Measurements from ENCODE around the gene PDE4D. TPM values are rescaled to one million over a fixed set of nuclear protein-coding genes. Genes with fewer than 3 reads are reported as not detected.

The PDE4D gene
- total RNA-seq, 1 experiment from 2014 or later: 2.1 TPM

DNA sequence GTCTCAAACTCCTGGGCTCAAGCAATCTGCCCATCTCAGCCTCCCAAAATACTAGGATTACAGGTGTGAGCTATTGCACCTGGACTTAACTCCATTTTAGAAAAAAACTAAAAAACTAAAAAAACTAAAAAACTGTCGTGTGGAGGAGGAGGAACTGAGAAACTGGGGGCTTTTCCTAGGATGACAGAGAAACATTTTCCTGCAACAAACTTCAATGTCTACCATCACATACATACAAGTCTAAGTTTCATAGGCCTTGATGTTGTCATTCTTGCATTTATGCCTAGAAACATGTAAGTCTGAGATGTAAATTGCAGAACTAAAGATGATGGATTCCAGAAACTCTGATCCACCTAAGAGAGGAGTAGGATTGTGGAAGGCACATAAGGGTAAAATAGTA, 753.8 kb downstream of the PDE4D start:
- no peak overlapping the region for H2BK15ac ChIP-seq (ENCODE audit: low read depth, low read length)
- H3K9me3 ChIP-seq (ENCODE audit: control insufficient read depth, low read depth, low read length): no peaks in the 10 kb centered on the region
- no peak overlapping the region for H4K8ac ChIP-seq (replicated peaks; ENCODE audit: insufficient read length, low read depth, low read length)
- H3K9me3 Mint-ChIP-seq: no peaks in the 10 kb centered on the region
- H3K56ac ChIP-seq (ENCODE audit: insufficient read length, low read depth, low read length): no peak overlapping the region
- H2BK12ac ChIP-seq (ENCODE audit: insufficient read length, low read depth, low read length): no peak overlapping the region
- DNase-seq: no peak
- no peak overlapping the region for H2AK5ac ChIP-seq (ENCODE audit: insufficient read length, low read length)
- no peak overlapping the region for H3T11ph ChIP-seq (ENCODE audit: low read length)
- H3K4me3 Mint-ChIP-seq: no peak overlapping the region
- no peaks in the 10 kb centered on the region for H3K4me1 ChIP-seq (ENCODE audit: insufficient read depth, low read length)
- no peaks in the 10 kb centered on the region for H3K23me2 ChIP-seq (ENCODE audit: insufficient read length, low read depth, low read length, poor library complexity, severe bottlenecking)
- no peaks in the 10 kb centered on the region for H3K4me1 Mint-ChIP-seq
- no peaks in the 10 kb centered on the region for H3K27me3 ChIP-seq (ENCODE audit: insufficient read depth, low read length)
- no peaks in the 10 kb centered on the region for H3K27me3 Mint-ChIP-seq (ENCODE audit: low read depth)
- H3K27ac ChIP-seq (ENCODE audit: insufficient read length, low read depth, low read length): no peak overlapping the region
- no CpG with 5 or more reads among the region's 1 CpG for WGBS (ENCODE audit: extremely low coverage, insufficient read length, low lambda C conversion rate)
- no peaks in the 10 kb centered on the region for H3K79me1 ChIP-seq (ENCODE audit: insufficient read depth, low read depth, low read length, poor library complexity, severe bottlenecking)
- H3K14ac ChIP-seq (ENCODE audit: insufficient read depth, low read length): no peak overlapping the region
- no peak overlapping the region for H3K23ac ChIP-seq (ENCODE audit: insufficient read length, low read depth, low read length)
- H4K91ac ChIP-seq (ENCODE audit: insufficient read length, low read depth, low read length): no peak overlapping the region
- H2BK120ac ChIP-seq (ENCODE audit: low read depth, low read length, poor library complexity, severe bottlenecking): no peak overlapping the region
- no peaks in the 10 kb centered on the region for H4K20me1 ChIP-seq (ENCODE audit: control insufficient read depth, insufficient read depth, insufficient read length)
- no peaks in the 10 kb centered on the region for H3K79me2 ChIP-seq (ENCODE audit: insufficient read depth, low read length)
- no peak overlapping the region for H3K4ac ChIP-seq (ENCODE audit: low read depth, low read length)
- H3K9ac ChIP-seq (ENCODE audit: extremely low read depth, insufficient read length, low read length): no peak overlapping the region
- H3K4me2 ChIP-seq (ENCODE audit: insufficient read depth, insufficient read length, low read length): no peak overlapping the region
- no peak overlapping the region for H4K5ac ChIP-seq (ENCODE audit: insufficient read length, low read depth, low read length)
- TF ChIP-seq, protein P1, sequence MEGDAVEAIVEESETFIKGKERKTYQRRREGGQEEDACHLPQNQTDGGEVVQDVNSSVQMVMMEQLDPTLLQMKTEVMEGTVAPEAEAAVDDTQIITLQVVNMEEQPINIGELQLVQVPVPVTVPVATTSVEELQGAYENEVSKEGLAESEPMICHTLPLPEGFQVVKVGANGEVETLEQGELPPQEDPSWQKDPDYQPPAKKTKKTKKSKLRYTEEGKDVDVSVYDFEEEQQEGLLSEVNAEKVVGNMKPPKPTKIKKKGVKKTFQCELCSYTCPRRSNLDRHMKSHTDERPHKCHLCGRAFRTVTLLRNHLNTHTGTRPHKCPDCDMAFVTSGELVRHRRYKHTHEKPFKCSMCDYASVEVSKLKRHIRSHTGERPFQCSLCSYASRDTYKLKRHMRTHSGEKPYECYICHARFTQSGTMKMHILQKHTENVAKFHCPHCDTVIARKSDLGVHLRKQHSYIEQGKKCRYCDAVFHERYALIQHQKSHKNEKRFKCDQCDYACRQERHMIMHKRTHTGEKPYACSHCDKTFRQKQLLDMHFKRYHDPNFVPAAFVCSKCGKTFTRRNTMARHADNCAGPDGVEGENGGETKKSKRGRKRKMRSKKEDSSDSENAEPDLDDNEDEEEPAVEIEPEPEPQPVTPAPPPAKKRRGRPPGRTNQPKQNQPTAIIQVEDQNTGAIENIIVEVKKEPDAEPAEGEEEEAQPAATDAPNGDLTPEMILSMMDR (conservative IDR thresholded peaks at IDR 0.05): no peak
- H2BK5ac ChIP-seq (ENCODE audit: insufficient read length, low read length): no peak overlapping the region
- H3K36me3 Mint-ChIP-seq (ENCODE audit: insufficient read depth in 1 of 3, low read depth in 3 of 3): no peaks in the 10 kb centered on the region
- H2BK20ac ChIP-seq (ENCODE audit: low read depth, low read length, poor library complexity, severe bottlenecking): no peak overlapping the region
- H3K18ac ChIP-seq (ENCODE audit: insufficient read length, low read depth, low read length): no peak overlapping the region
- no peak overlapping the region for H2AFZ ChIP-seq (ENCODE audit: low read length)
- no peak overlapping the region for H3K27ac Mint-ChIP-seq
